K562 (cell line): Measurements from ENCODE around the gene SMIM10L2A. TPM values are rescaled to one million over a fixed set of nuclear protein-coding genes. Genes with fewer than 3 reads are reported as not detected.

Experiments
- BCOR ChIP-seq: fragments of 450-650 bp; IDR thresholded peaks from 2 replicates; pipeline ENCODE4 v1.6.1; 2016
- CBFA2T2 ChIP-seq: fragments of 450-650 bp; conservative IDR thresholded peaks from 2 replicates; pipeline ENCODE4 v1.6.1; 2017; ENCODE audit warnings: mild to moderate bottlenecking
- GATAD2A ChIP-seq: fragments of 450-650 bp; IDR thresholded peaks from 2 replicates; pipeline ENCODE4 v1.6.1; 2017
- HDAC8 ChIP-seq: fragments of 450-650 bp; IDR thresholded peaks from 2 replicates; pipeline ENCODE4 v1.6.1; 2016; ENCODE audit warnings: mild to moderate bottlenecking, missing genetic modification characterization, moderate library complexity, missing compliant biosample characterization
- KLF10 ChIP-seq: fragments of 250-450 bp; sonication (Bioruptor Pico); IDR thresholded peaks from 2 replicates; pipeline ENCODE4 v1.6.1; 2021; ENCODE audit warnings: matching md5 sums
- KLF6 ChIP-seq: fragments of 250-450 bp; sonication (Bioruptor Pico); IDR thresholded peaks from 2 replicates; pipeline ENCODE4 v1.4.0; 2020; ENCODE audit warnings: mild to moderate bottlenecking, moderate library complexity, borderline replicate concordance
- MTA2 ChIP-seq: fragments of 450-650 bp; IDR thresholded peaks from 2 replicates; pipeline ENCODE4 v1.6.1; 2016; ENCODE audit warnings: low read depth
- MYBL2 ChIP-seq, 2 experiments: fragments of 450-650 bp in 1 of 2; sonication (generic) in 1 of 2; formaldehyde crosslinking in 1 of 2; IDR thresholded peaks; 2 replicates each; pipeline versions ENCODE4 v1.6.1 to v1.8.1; 2017 to 2022; ENCODE audit warnings: borderline replicate concordance in 1 of 2, inconsistent platforms in 1 of 2, low read depth in 1 of 2, mild to moderate bottlenecking in 1 of 2, missing genetic modification reagents in 1 of 2, moderate library complexity in 1 of 2
- MYC ChIP-seq, 2 experiments: fragments of 250-450 bp in 1 of 2; sonication (Bioruptor Pico) in 1 of 2; IDR thresholded peaks; 2 replicates each; pipeline versions ENCODE4 v1.5.1 to v1.6.1; 2012 to 2021; ENCODE audit warnings: low read depth in 2 of 2, borderline replicate concordance in 1 of 2, improper control_type of control experiment in 1 of 2, low read length in 1 of 2, mild to moderate bottlenecking in 1 of 2, moderate library complexity in 1 of 2
- NR2F6 ChIP-seq: fragments of 450-650 bp; formaldehyde crosslinking; IDR thresholded peaks from 2 replicates; pipeline ENCODE4 v1.4.0; 2020; ENCODE audit warnings: mild to moderate bottlenecking
- PHTF2 ChIP-seq: fragments of 250-450 bp; sonication (Bioruptor Pico); IDR thresholded peaks from 2 replicates; pipeline ENCODE4 v1.5.0; 2021; ENCODE audit warnings: mild to moderate bottlenecking
- PTTG1 ChIP-seq: fragments of 450-650 bp; IDR thresholded peaks from 2 replicates; pipeline ENCODE4 v1.6.1; 2016; ENCODE audit warnings: low read depth, mild to moderate bottlenecking, missing genetic modification characterization, missing compliant biosample characterization
- RBFOX2 ChIP-seq: fragments of 200-400 bp; formaldehyde crosslinking; IDR thresholded peaks from 2 replicates; pipeline ENCODE4 v1.6.1; 2017; ENCODE audit warnings: low read depth, mild to moderate bottlenecking, low read length, moderate library complexity
- SMAD3 ChIP-seq: fragments of 450-650 bp; formaldehyde crosslinking; conservative IDR thresholded peaks from 2 replicates; pipeline ENCODE4 v1.4.0; 2020; ENCODE audit warnings: mild to moderate bottlenecking
- TARDBP ChIP-seq: fragments of 450-650 bp; IDR thresholded peaks from 2 replicates; pipeline ENCODE4 v1.6.1; 2016
- TCF7L2 ChIP-seq: fragments of 150-350 bp; IDR thresholded peaks from 2 replicates; pipeline ENCODE4 v1.6.1; 2016; ENCODE audit warnings: low read depth, mild to moderate bottlenecking, low read length, moderate library complexity
- ZSCAN32 ChIP-seq: fragments of 450-650 bp; formaldehyde crosslinking; IDR thresholded peaks from 2 replicates; pipeline ENCODE4 v1.4.0; 2020; ENCODE audit warnings: mild to moderate bottlenecking, moderate library complexity
- polyA plus RNA-seq, 8 experiments: library from polyadenylated mRNA; depleted of rRNA in 4 of 8; stranded (reverse) in 5 of 8; unstranded in 3 of 8; fragments of >200 nt; fragmentation: Nextera tagmentation in 2 of 8; fragmentation: Illumina TruSeq in 1 of 8; extraction: Ambion mirVana in 2 of 8; extraction: Trizol in 1 of 8; gene quantifications; 2 replicates each; pipeline versions ENCODE4 v1.2.1 to v1.2.3, GENCODE V29; 2011 to 2014; ENCODE audit warnings: inconsistent platforms in 1 of 8, missing spikeins in 1 of 8
- total RNA-seq, 7 experiments: library from RNA; depleted of rRNA in 6 of 7; stranded (reverse); fragments of >200 nt in 6 of 7; fragmentation: Illumina TruSeq in 2 of 7; extraction: Trizol in 2 of 7; gene quantifications; 2 replicates each; pipeline versions ENCODE4 v1.2.1 to v1.2.3, GENCODE V29; 2011 to 2021; ENCODE audit warnings: low replicate concordance in 1 of 7
- TF ChIP-seq, protein P1 (sequence below), 2 experiments: fragments of 450-650 bp; IDR thresholded peaks; 2 replicates each; pipeline ENCODE4 v1.6.1; 2016; ENCODE audit warnings: mild to moderate bottlenecking in 2 of 2, borderline replicate concordance in 1 of 2, low read depth in 1 of 2, moderate library complexity in 1 of 2
- TF ChIP-seq, protein P2 (sequence below): sonication (generic); formaldehyde crosslinking; IDR thresholded peaks from 2 replicates; pipeline ENCODE4 v1.8.1; 2023; ENCODE audit warnings: mild to moderate bottlenecking, missing genetic modification reagents

SMIM10L2A gene
- total and polyA plus RNA-seq, 9 of the 15 experiments (the other 6 are each of a cell fraction or from before 2014, with no cell fraction given) = 0.03 to 0.14 (median 0.09) TPM; not detected in 2

DNA sequence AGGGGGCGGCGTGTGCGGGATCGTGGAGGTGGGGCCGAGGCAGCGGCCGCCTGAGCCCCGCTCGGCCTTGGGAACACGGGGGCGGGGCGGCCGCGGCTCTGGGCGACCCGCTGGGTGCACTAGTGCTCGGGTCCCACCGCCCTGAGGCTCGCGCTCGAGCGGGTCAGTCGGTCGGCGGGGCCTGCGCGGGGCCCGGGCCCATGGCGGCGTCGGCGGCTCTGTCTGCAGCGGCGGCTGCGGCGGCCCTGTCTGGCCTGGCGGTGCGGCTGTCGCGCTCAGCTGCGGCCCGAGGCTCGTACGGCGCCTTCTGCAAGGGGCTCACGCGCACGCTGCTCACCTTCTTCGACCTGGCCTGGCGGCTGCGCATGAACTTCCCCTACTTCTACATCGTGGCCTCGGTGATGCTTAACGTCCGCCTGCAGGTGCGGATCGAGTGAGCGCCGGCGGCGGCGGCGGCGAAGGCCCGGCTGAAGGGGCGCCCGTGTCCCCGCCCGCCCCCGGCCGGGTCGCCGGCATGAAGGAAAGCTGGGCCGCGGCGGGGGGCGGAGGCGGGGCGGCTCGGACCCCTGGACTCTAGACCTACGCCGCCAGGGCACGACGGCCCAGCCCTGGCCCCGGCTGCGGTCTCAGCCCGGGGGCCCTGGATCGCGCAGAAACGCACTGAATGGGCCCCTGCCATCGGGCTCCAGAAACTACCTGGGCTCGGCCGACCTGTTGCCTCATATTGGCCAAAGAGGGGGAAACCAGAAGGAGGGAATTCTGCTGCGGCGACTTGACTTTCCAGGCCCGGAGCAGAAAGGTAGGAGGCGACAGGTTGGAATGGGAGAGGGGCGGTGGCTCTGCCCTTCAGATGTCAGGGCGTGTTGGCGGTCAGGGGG lies at the start of gene SMIM10L2A (continued):
- TF ChIP-seq, protein P1, sequence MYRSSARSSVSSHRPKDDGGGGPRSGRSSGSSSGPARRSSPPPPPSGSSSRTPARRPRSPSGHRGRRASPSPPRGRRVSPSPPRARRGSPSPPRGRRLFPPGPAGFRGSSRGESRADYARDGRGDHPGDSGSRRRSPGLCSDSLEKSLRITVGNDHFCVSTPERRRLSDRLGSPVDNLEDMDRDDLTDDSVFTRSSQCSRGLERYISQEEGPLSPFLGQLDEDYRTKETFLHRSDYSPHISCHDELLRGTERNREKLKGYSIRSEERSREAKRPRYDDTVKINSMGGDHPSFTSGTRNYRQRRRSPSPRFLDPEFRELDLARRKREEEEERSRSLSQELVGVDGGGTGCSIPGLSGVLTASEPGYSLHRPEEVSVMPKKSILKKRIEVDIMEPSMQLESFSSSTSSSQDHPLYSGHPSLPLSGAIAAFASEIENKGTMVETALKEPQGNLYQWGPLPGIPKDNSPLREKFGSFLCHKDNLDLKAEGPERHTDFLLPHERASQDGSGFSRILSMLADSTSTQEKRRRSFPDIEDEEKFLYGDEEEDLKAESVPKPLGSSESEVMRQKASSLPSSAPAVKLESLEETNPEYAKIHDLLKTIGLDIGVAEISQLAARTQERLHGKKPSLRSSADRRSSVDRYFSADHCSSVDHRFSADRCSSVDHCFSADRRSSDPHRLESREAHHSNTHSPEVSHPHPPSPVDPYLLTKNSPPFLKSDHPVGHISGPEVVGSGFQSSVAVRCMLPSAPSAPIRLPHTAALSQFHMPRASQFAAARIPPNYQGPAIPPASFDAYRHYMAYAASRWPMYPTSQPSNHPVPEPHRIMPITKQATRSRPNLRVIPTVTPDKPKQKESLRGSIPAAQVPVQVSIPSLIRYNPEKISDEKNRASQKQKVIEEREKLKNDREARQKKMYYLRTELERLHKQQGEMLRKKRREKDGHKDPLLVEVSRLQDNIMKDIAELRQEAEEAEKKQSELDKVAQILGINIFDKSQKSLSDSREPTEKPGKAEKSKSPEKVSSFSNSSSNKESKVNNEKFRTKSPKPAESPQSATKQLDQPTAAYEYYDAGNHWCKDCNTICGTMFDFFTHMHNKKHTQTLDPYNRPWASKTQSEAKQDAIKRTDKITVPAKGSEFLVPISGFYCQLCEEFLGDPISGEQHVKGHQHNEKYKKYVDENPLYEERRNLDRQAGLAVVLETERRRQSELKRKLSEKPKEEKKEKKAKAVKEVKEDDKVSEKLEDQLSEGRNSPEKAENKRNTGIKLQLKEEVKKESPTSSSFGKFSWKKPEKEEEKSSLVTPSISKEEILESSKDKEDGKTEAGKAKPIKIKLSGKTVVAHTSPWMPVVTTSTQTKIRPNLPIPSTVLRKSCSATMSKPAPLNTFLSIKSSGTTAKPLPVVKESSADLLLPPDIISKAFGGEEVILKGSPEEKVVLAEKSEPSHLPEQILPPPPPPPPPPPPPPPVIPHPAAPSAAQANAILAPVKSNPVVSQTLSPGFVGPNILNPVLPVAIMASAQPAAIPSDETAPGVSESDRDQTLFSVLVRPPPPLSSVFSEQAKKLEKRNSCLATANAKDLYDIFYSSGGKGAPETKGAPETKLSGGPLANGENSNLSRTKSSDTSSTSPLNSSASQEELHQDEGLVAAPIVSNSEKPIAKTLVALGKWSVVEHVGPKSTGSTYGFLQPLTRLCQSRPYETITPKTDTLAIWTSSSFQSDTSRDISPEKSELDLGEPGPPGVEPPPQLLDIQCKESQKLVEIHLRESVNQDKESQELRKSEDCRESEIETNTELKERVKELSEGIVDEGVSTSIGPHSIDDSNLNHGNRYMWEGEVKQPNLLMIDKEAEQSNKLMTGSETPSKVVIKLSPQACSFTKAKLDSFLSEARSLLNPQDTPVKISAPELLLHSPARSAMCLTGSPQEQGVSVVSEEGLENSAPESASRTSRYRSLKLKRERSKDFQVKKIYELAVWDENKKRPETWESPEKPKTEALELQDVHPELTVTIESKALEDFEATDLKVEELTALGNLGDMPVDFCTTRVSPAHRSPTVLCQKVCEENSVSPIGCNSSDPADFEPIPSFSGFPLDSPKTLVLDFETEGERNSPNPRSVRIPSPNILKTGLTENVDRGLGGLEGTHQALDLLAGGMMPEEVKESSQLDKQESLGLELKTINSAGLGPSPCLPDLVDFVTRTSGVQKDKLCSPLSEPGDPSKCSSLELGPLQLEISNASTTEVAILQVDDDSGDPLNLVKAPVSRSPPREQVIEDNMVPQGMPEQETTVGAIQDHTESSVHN (IDR thresholded peaks at IDR 0.05; ENCODE audit: borderline replicate concordance in 1 of 2, low read depth in 1 of 2) = no peak
- no peak for TF ChIP-seq TCF7L2
- TF ChIP-seq KLF10 (CRISPR knock-in tag) = no peak
- TF ChIP-seq, protein P2, sequence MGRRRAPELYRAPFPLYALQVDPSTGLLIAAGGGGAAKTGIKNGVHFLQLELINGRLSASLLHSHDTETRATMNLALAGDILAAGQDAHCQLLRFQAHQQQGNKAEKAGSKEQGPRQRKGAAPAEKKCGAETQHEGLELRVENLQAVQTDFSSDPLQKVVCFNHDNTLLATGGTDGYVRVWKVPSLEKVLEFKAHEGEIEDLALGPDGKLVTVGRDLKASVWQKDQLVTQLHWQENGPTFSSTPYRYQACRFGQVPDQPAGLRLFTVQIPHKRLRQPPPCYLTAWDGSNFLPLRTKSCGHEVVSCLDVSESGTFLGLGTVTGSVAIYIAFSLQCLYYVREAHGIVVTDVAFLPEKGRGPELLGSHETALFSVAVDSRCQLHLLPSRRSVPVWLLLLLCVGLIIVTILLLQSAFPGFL (CRISPR knock-in tag) = no peak
- TF ChIP-seq MYBL2 (IDR thresholded peaks at IDR 0.05; ENCODE audit: low read depth) = no peak
- no peak for TF ChIP-seq MYBL2 (CRISPR knock-in tag; IDR thresholded peaks at IDR 0.05; ENCODE audit: borderline replicate concordance)
- no peak for TF ChIP-seq GATAD2A
- TF ChIP-seq NR2F6 (CRISPR knock-in tag) = no peak
- TF ChIP-seq ZSCAN32 (CRISPR knock-in tag) = no peak
- TF ChIP-seq SMAD3 = no peak
- no peak for TF ChIP-seq MYC (IDR thresholded peaks at IDR 0.05; ENCODE audit: low read depth, low read length)
- TF ChIP-seq MYC (CRISPR knock-in tag; IDR thresholded peaks at IDR 0.05; ENCODE audit: borderline replicate concordance, low read depth) = no peak
- TF ChIP-seq BCOR = no peak
- TF ChIP-seq PHTF2 (CRISPR knock-in tag) = no peak
- peak; percentile 2; the same call in 1 of the 2 replicates for TF ChIP-seq RBFOX2
- TF ChIP-seq CBFA2T2 = no peak
- no peak for TF ChIP-seq TARDBP
- TF ChIP-seq PTTG1 (tag) = no peak
- no peak for TF ChIP-seq KLF6 (CRISPR knock-in tag)
- no peak for TF ChIP-seq HDAC8 (tag)
- no peak for TF ChIP-seq MTA2
